ENCODE data around the gene TLCD2.

The TLCD2 gene

GRCh38 chr17:1744551-1745512, 34.7 kb upstream of the TLCD2 start:
- TF ChIP-seq USF1 (IDR thresholded peaks at IDR 0.05) = no peak
- TF ChIP-seq FOXM1 (IDR thresholded peaks at IDR 0.05; ENCODE audit: borderline replicate concordance, low read depth) = no peak
- TF ChIP-seq CEBPB (IDR thresholded peaks at IDR 0.05) = no peak
- TF ChIP-seq YY1 (IDR thresholded peaks at IDR 0.05; ENCODE audit: low read depth) = no peak
- TF ChIP-seq TEAD4 (IDR thresholded peaks at IDR 0.05) = no peak
- no peak for TF ChIP-seq EGR1 (IDR thresholded peaks at IDR 0.05)
- no peak for TF ChIP-seq TAF1 (IDR thresholded peaks at IDR 0.05; ENCODE audit: low read depth)
- TF ChIP-seq REST (IDR thresholded peaks at IDR 0.05; ENCODE audit: low read depth) = no peak
- no peak for TF ChIP-seq NFIC (IDR thresholded peaks at IDR 0.05)
- TF ChIP-seq TCF12 (IDR thresholded peaks at IDR 0.05; ENCODE audit: low read depth) = no peak
- no peak for TF ChIP-seq RAD21 (IDR thresholded peaks at IDR 0.05; ENCODE audit: low read depth)
- TF ChIP-seq CREB1 (IDR thresholded peaks at IDR 0.05; ENCODE audit: low read depth) = no peak
- TF ChIP-seq ZBTB7A (IDR thresholded peaks at IDR 0.05; ENCODE audit: low read depth) = no peak
- no peak for TF ChIP-seq EP300 (IDR thresholded peaks at IDR 0.05; ENCODE audit: borderline replicate concordance)
- no peak for TF ChIP-seq MAX (IDR thresholded peaks at IDR 0.05)

GRCh38 chr17:1743088-1743439, 32.9 kb upstream of the TLCD2 start:
- TF ChIP-seq ZBTB7A (IDR thresholded peaks at IDR 0.05; ENCODE audit: low read depth) = no peak
- TF ChIP-seq CEBPB (IDR thresholded peaks at IDR 0.05) = no peak
- TF ChIP-seq MAX (IDR thresholded peaks at IDR 0.05) = no peak
- no peak for TF ChIP-seq NFIC (IDR thresholded peaks at IDR 0.05)
- TF ChIP-seq REST (IDR thresholded peaks at IDR 0.05; ENCODE audit: low read depth) = no peak
- no peak for TF ChIP-seq YY1 (IDR thresholded peaks at IDR 0.05; ENCODE audit: low read depth)
- TF ChIP-seq EGR1 (IDR thresholded peaks at IDR 0.05) = no peak
- no peak for TF ChIP-seq TCF12 (IDR thresholded peaks at IDR 0.05; ENCODE audit: low read depth)
- no peak for TF ChIP-seq FOXM1 (IDR thresholded peaks at IDR 0.05; ENCODE audit: borderline replicate concordance, low read depth)
- TF ChIP-seq USF1 (IDR thresholded peaks at IDR 0.05) = no peak
- no peak for TF ChIP-seq RAD21 (IDR thresholded peaks at IDR 0.05; ENCODE audit: low read depth)
- no peak for TF ChIP-seq EP300 (IDR thresholded peaks at IDR 0.05; ENCODE audit: borderline replicate concordance)
- no peak for TF ChIP-seq TEAD4 (IDR thresholded peaks at IDR 0.05)
- no peak for TF ChIP-seq TAF1 (IDR thresholded peaks at IDR 0.05; ENCODE audit: low read depth)

- TF ChIP-seq EP300 (IDR thresholded peaks at IDR 0.05; ENCODE audit: borderline replicate concordance) (no peak), ZBTB7A (IDR thresholded peaks at IDR 0.05; ENCODE audit: low read depth) (no peak), TAF1 (IDR thresholded peaks at IDR 0.05; ENCODE audit: low read depth) (no peak), USF1 (IDR thresholded peaks at IDR 0.05) (no peak), RAD21 (IDR thresholded peaks at IDR 0.05; ENCODE audit: low read depth) (no peak), CREB1 (IDR thresholded peaks at IDR 0.05; ENCODE audit: low read depth) (no peak), NFIC (IDR thresholded peaks at IDR 0.05) (no peak), EGR1 (IDR thresholded peaks at IDR 0.05) (no peak), YY1 (IDR thresholded peaks at IDR 0.05; ENCODE audit: low read depth) (no peak), TEAD4 (IDR thresholded peaks at IDR 0.05) (no peak), TCF12 (IDR thresholded peaks at IDR 0.05; ENCODE audit: low read depth) (no peak), CEBPB (IDR thresholded peaks at IDR 0.05) (no peak), REST (IDR thresholded peaks at IDR 0.05; ENCODE audit: low read depth) (no peak), MAX (IDR thresholded peaks at IDR 0.05) (no peak)
Observed at GRCh38 chr17:1742371-1743087, 32.4 kb upstream of the TLCD2 start, which contains the start of gene SERPINF2. Gene SERPINF2, plus strand, starts transcription at chr17:1742871. Its CDS starts 2,125 bp downstream, at chr17:1744996.
